Activated CD4-positive, alpha-beta T cell treated with anti-CD3 and anti-CD28 coated beads for 36 hours (primary cell): ENCODE data around the gene ADCY2. TPM values are rescaled to one million over a fixed set of nuclear protein-coding genes. Genes with fewer than 3 reads are reported as not detected.

Source experiments
- ATAC-seq: fragments of 200-7000 bp; cut with Tn5 transposase; one replicate; pipeline ENCODE4 v1.10.0; 2021; ENCODE audit warnings: mild to moderate bottlenecking, moderate library complexity
- CTCF ChIA-PET: fragments of 350-600 bp; sonication (Branson Sonifier 250); formaldehyde crosslinking; loops from one replicate; lab custom pipeline; 2021; ENCODE audit warnings: antibody characterized with exemption; lab: Charles Lee
- POLR2A ChIA-PET: fragments of 350-600 bp; sonication (Branson Sonifier 250); formaldehyde crosslinking; loops from one replicate; lab custom pipeline; 2021; ENCODE audit warnings: antibody characterized with exemption, inconsistent platforms; lab: Charles Lee
- DNase-seq: peaks from one replicate; pipeline ENCODE4 v3.0.0-alpha.2; 2020
- H3K27ac Mint-ChIP-seq: one replicate; pipeline ENCODE4 v1.8.0; 2021; ENCODE audit warnings: mixed read lengths
- H3K27me3 Mint-ChIP-seq: one replicate; pipeline ENCODE4 v1.8.0; 2021; ENCODE audit warnings: mixed read lengths
- H3K36me3 Mint-ChIP-seq: one replicate; pipeline ENCODE4 v1.8.0; 2021; ENCODE audit warnings: low read depth, mixed read lengths
- H3K4me1 Mint-ChIP-seq: one replicate; pipeline ENCODE4 v1.8.0; 2021; ENCODE audit warnings: mixed read lengths
- H3K4me3 Mint-ChIP-seq: one replicate; pipeline ENCODE4 v1.8.0; 2021; ENCODE audit warnings: mild to moderate bottlenecking, moderate library complexity, mixed read lengths
- H3K9me3 Mint-ChIP-seq: one replicate; pipeline ENCODE4 v1.8.0; 2021; ENCODE audit warnings: low read depth, mixed read lengths
- intact Hi-C, 2 experiments: fragments of 100-400 bp; cut with DNase I in 1 of 2; cut with micrococcal nuclease in 1 of 2; formaldehyde crosslinking; loops; one replicate each; pipeline versions ENCODE4 v1.14.2 to v1.15.1; 2022 to 2024; cut with DNase I, micrococcal nuclease
- total RNA-seq, 2 experiments: library from RNA; stranded (reverse); gene quantifications; one replicate each; pipeline ENCODE4 v1.2.3, GENCODE V29; 2021

ADCY2 gene
- total RNA-seq, 2 experiments from 2014 or later, result not detected

GRCh38 chr5:7456206-7456605 is 60.3 kb downstream of the ADCY2 start:
- H3K9me3 Mint-ChIP-seq, result no peaks in the 10 kb centered on the region
- intact Hi-C loops, result no loop called here
- no peak overlapping the region for H3K27ac Mint-ChIP-seq
- H3K36me3 Mint-ChIP-seq, result no peaks in the 10 kb centered on the region
- ChIA-PET POLR2A (no interaction called here), CTCF (interaction anchor here (0.6 kb wide), 1 partner anchor 11 kb away, joined by 3 read pairs; no protein-coding TSS in a partner anchor)
- H3K4me3 Mint-ChIP-seq, result no peak overlapping the region
- no peak for DNase-seq
- no peak for ATAC-seq
- no peaks in the 10 kb centered on the region for H3K4me1 Mint-ChIP-seq
- H3K27me3 Mint-ChIP-seq, result no peaks in the 10 kb centered on the region

GRCh38 chr5:7461371-7461770 is 65.4 kb downstream of the ADCY2 start:
- CTCF ChIA-PET, result no interaction called here
- ATAC-seq (no peak), DNase-seq (no peak)
- intact Hi-C loops, result no loop called here
- H3K4me3 Mint-ChIP-seq, result no peak overlapping the region
- POLR2A ChIA-PET, result no interaction called here
- H3K4me1 Mint-ChIP-seq, result no peaks in the 10 kb centered on the region
- no peak overlapping the region for H3K27ac Mint-ChIP-seq
- H3K36me3 Mint-ChIP-seq, result no peaks in the 10 kb centered on the region
- peaks cover 1% of the 10 kb centered on the region for H3K27me3 Mint-ChIP-seq
- H3K9me3 Mint-ChIP-seq, result peaks cover 1% of the 10 kb centered on the region

- POLR2A ChIA-PET, result no interaction called here
- ATAC-seq (no peak), DNase-seq (no peak)
- Mint-ChIP-seq H3K9me3 (peaks cover 1% of the 10 kb centered on the region), H3K4me3 (no peak overlapping the region), H3K4me1 (no peaks in the 10 kb centered on the region), H3K36me3 (no peaks in the 10 kb centered on the region), H3K27me3 (peaks cover 1% of the 10 kb centered on the region), H3K27ac (no peak overlapping the region)
- intact Hi-C loops, result no loop called here
- CTCF ChIA-PET, result no interaction called here
Observed at GRCh38 chr5:7462758-7463157, 66.8 kb downstream of the ADCY2 start.

DNA sequence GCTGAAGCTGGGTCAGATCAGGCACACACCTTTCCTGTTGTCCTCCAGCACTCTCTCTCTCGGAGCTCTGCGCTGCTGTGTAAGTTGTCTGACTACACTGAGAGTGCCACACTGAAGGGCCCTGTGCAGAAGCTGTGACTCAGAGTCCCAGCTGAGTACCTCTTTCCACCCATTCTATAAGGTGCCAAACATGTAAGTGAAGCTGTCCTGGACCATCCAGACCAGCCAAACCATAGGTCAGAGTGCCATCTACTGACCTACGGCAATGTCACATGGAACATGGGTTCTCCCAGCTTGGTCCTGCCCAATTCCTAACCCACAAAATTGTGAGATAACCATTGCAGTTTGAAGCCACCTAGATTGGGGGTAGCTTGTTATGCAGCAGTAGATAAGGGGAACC is 68.2 kb downstream of the ADCY2 start:
- Mint-ChIP-seq H3K4me1 (no peaks in the 10 kb centered on the region), H3K27ac (no peak overlapping the region), H3K4me3 (no peak overlapping the region), H3K27me3 (peaks cover 1% of the 10 kb centered on the region), H3K36me3 (no peaks in the 10 kb centered on the region), H3K9me3 (peaks cover 1% of the 10 kb centered on the region)
- no peak for ATAC-seq
- CTCF ChIA-PET, result interaction anchor here (0.6 kb wide), 1 partner anchor 689 kb away, joined by 3 read pairs; no protein-coding TSS in a partner anchor
- POLR2A ChIA-PET, result no interaction called here
- intact Hi-C loops, result no loop called here
- DNase-seq, result no peak

DNA sequence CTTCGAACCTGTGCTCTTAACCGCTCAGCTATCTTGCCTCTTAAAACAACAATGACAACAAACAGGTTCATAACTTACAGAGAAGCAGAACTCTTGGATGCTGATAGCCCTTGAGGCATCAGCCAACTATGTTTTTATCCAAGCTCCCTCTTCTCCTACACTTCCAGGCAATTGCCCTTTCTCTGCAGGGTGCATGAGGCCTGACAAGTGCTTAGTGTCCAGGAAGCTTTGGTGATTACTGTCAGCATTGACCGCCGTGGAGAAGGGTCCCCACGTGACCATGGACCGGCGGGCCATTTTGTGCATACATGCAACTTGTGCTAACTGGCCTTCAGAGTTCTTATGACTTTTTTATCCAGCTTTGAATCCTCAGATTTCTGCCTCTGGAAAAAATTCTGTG is 71.2 kb downstream of the ADCY2 start:
- H3K9me3 Mint-ChIP-seq, result peaks cover 5% of the 10 kb centered on the region
- DNase-seq (no peak), ATAC-seq (no peak)
- POLR2A ChIA-PET, result no interaction called here
- no peak overlapping the region for H3K4me3 Mint-ChIP-seq
- H3K27ac Mint-ChIP-seq, result no peak overlapping the region
- intact Hi-C loops, result no loop called here
- H3K36me3 Mint-ChIP-seq, result no peaks in the 10 kb centered on the region
- CTCF ChIA-PET, result interaction anchor here (0.8 kb wide), 1 partner anchor 11 kb away, joined by 3 read pairs; no protein-coding TSS in a partner anchor
- H3K27me3 Mint-ChIP-seq, result peaks cover 1% of the 10 kb centered on the region
- no peaks in the 10 kb centered on the region for H3K4me1 Mint-ChIP-seq

DNA sequence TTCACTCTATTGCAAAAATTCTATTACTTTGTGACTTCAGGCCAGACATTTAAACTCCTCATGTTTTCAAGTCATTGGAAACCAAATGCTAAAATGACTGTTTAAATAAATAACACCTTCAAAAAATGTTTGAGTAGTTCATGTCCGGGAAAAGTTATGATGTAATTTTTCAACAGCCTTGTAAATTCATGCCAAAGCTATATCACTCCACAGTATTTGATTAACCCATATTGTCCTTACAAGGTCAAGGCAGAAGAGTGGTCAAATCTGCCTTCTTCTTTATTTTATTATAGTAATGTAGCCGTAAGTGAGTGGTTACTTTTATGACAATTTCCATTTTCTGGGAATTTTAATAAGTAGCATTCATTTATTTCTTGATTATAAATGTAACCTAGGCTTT is 72.8 kb downstream of the ADCY2 start:
- Mint-ChIP-seq H3K4me1 (no peaks in the 10 kb centered on the region), H3K36me3 (no peaks in the 10 kb centered on the region), H3K27ac (no peak overlapping the region), H3K4me3 (no peak overlapping the region), H3K9me3 (peaks cover 7% of the 10 kb centered on the region), H3K27me3 (peaks cover 1% of the 10 kb centered on the region)
- intact Hi-C loops, result no loop called here
- DNase-seq (no peak), ATAC-seq (no peak)
- ChIA-PET POLR2A (no interaction called here), CTCF (no interaction called here)

- Mint-ChIP-seq H3K27ac (no peak overlapping the region), H3K27me3 (peaks cover 2% of the 10 kb centered on the region), H3K36me3 (no peaks in the 10 kb centered on the region), H3K4me1 (no peaks in the 10 kb centered on the region), H3K9me3 (peaks cover 7% of the 10 kb centered on the region), H3K4me3 (no peak overlapping the region)
- DNase-seq, result no peak
- CTCF ChIA-PET, result no interaction called here
- intact Hi-C loops, result no loop called here
- no peak for ATAC-seq
- POLR2A ChIA-PET, result no interaction called here
Observed at GRCh38 chr5:7471710-7472109, 75.8 kb downstream of the ADCY2 start.

GRCh38 chr5:7473115-7473514 is 77.2 kb downstream of the ADCY2 start:
- DNase-seq, result no peak
- Mint-ChIP-seq H3K27me3 (peaks cover 2% of the 10 kb centered on the region), H3K27ac (no peak overlapping the region), H3K9me3 (peaks cover 7% of the 10 kb centered on the region), H3K36me3 (no peaks in the 10 kb centered on the region), H3K4me3 (no peak overlapping the region), H3K4me1 (no peaks in the 10 kb centered on the region)
- no peak for ATAC-seq
- intact Hi-C loops, result no loop called here
- CTCF ChIA-PET, result no interaction called here
- POLR2A ChIA-PET, result no interaction called here

DNA sequence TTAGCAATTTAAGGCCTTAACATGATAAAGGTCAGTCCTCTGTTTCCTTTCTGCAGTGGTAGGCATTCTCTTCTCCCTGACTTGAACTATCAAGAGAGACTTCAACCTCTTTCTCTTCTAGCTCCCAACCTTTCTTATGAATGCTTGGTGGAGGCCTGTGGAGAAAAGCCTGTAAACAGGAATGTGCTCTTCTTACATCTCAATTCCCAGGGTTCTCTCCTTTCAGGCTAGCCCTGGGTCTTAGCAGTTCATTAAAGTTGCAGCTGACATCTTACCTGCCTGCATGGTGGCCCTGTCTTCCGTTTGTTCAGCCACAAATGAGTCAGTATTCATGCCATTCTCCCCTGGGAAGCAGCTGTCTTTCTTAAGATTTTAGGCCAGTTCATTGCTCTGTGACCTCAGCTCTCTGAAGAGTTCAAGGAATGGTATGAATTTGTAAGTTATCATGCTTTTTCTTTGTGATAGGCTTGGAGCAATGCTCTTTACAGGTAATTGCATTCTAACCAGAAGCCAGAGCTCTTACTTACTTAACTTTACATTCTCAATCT is 77.8 kb downstream of the ADCY2 start:
- intact Hi-C loops, result no loop called here
- no peaks in the 10 kb centered on the region for H3K36me3 Mint-ChIP-seq
- DNase-seq (no peak), ATAC-seq (no peak)
- peaks cover 7% of the 10 kb centered on the region for H3K9me3 Mint-ChIP-seq
- H3K27me3 Mint-ChIP-seq, result peaks cover 2% of the 10 kb centered on the region
- H3K4me3 Mint-ChIP-seq, result no peak overlapping the region
- no peaks in the 10 kb centered on the region for H3K4me1 Mint-ChIP-seq
- ChIA-PET POLR2A (no interaction called here), CTCF (no interaction called here)
- no peak overlapping the region for H3K27ac Mint-ChIP-seq

DNA sequence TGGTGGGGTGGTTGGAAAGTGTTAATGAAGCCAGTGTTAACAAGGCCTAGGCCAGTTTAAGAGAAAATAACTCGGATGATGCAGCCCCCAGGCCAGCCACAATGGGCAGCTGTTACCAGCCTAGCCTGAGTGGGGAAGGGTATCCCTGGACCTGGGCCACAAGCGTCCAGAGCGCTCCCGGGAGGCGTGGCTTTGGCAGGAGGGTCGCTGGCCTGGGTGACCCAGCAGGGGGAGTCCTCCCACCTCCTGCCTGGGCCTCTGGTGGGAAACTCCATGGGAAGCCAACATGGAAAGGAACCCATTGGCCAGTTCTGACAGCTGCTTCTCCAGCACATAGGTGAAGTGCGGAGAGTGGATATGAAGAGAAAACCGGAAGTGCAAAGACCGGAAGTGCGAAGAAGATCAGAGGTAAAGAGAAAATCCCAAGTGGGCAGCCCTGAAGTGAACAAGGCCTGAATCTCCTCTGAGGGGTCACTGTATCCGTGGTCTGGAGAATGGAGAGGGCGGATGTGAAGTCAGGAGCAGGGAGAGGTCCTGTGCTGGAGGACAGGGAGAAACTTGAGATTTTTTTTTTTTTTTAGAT is 79.0 kb downstream of the ADCY2 start:
- peaks cover 2% of the 10 kb centered on the region for H3K27me3 Mint-ChIP-seq
- ATAC-seq (no peak), DNase-seq (no peak)
- ChIA-PET POLR2A (no interaction called here), CTCF (no interaction called here)
- intact Hi-C loops, result no loop called here
- no peaks in the 10 kb centered on the region for H3K36me3 Mint-ChIP-seq
- no peaks in the 10 kb centered on the region for H3K4me1 Mint-ChIP-seq
- H3K4me3 Mint-ChIP-seq, result no peak overlapping the region
- peaks cover 7% of the 10 kb centered on the region for H3K9me3 Mint-ChIP-seq
- H3K27ac Mint-ChIP-seq, result no peak overlapping the region

DNA sequence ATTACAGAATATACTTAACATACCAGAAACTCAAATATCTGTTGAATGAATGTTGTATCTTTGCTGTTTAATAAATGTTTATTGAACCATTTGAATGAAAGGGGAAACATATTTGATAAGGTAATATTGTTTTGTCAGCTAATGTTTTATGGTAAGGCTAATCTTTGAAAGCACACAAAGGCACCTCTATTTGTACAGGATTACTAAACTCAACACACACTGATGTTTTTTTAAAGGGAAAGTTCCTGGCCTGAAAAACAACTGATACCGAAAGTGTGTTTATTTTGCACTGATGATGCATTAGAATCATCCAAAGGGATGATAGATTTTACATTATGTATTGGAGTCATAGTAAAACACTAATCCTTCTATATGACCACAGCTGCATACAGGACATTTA is 82.5 kb downstream of the ADCY2 start:
- Mint-ChIP-seq H3K9me3 (peaks cover 2% of the 10 kb centered on the region), H3K4me1 (no peaks in the 10 kb centered on the region), H3K36me3 (no peaks in the 10 kb centered on the region), H3K27me3 (peaks cover 2% of the 10 kb centered on the region), H3K27ac (no peak overlapping the region), H3K4me3 (no peak overlapping the region)
- no peak for ATAC-seq
- POLR2A ChIA-PET, result no interaction called here
- CTCF ChIA-PET, result no interaction called here
- intact Hi-C loops, result no loop called here
- no peak for DNase-seq

DNA sequence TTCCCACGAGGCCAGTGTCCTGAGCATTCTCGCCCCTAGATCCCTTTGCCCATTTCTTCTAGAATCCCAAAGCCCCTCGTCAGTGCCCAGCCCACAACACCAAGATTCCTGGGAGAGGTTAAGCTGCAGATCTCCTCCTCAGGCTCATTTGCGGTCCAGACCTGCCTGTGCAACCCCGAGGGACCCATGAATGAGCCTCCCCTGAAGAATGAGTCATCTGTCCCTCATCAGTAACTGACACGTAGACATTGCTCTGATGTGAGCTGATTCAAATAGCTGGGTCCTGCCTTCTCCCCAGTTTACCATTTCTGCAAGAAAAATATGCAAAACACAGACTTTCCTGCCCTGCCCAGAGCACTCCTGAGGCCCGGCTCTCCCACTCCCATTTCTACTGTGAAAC is 92.8 kb downstream of the ADCY2 start:
- no peak for ATAC-seq
- peaks cover 3% of the 10 kb centered on the region for H3K9me3 Mint-ChIP-seq
- ChIA-PET POLR2A (no interaction called here), CTCF (no interaction called here)
- no peaks in the 10 kb centered on the region for H3K36me3 Mint-ChIP-seq
- H3K27me3 Mint-ChIP-seq, result peaks cover 1% of the 10 kb centered on the region
- H3K27ac Mint-ChIP-seq, result no peak overlapping the region
- no peak overlapping the region for H3K4me3 Mint-ChIP-seq
- intact Hi-C loops, result no loop called here
- DNase-seq, result no peak
- no peaks in the 10 kb centered on the region for H3K4me1 Mint-ChIP-seq
